ENCODE data around the gene TSPAN3. TPM values are rescaled to one million over a fixed set of nuclear protein-coding genes. Genes with fewer than 3 reads are reported as not detected.

The TSPAN3 gene
- total and polyA plus RNA-seq, 2 donors (not counting 3 experiments of a cell fraction or from before 2014, with no cell fraction given), result 215 to 606 TPM

- no peak overlapping the region for H3K4me2 ChIP-seq (ENCODE audit: insufficient read depth, low read length)
- CTCF ChIA-PET, result interaction anchor here (0.6 to 1.5 kb wide), 2 partner anchors 20 to 207 kb away, joined by 6 read pairs; no protein-coding TSS in a partner anchor
- no peak for DNase-seq (ENCODE audit: low read depth, low spot score)
Measured at GRCh38 chr15:76994001-76994400, 76.9 kb downstream of the TSPAN3 start.

More at GRCh38 chr15:76994001-76994400, 76.9 kb downstream of the TSPAN3 start:
- Histone ChIP-seq H4K20me1 (replicated peaks; ENCODE audit: control insufficient read depth, extremely low read depth, insufficient read depth, low read length) (no peaks in the 10 kb centered on the region), H3K79me2 (ENCODE audit: control insufficient read depth, insufficient read depth, low read length) (no peaks in the 10 kb centered on the region), H3K36me3 (ENCODE audit: control insufficient read depth in 2 of 2, extremely low read depth in 1 of 2, insufficient read depth in 2 of 2, low read length in 2 of 2) (no peaks in the 10 kb centered on the region), H3K27ac (ENCODE audit: insufficient read depth, low read depth, low read length) (no peak overlapping the region), H3K4me1 (ENCODE audit: control insufficient read depth, extremely low read depth, insufficient read depth, low read length) (peaks cover 10% of the 10 kb centered on the region), H3K4me3 (replicated peaks in 1 of 3; ENCODE audit: insufficient read depth in 1 of 3, low read depth in 1 of 3, low read length in 3 of 3) (no peak overlapping the region), H3K9me1 (replicated peaks; ENCODE audit: control insufficient read depth, extremely low read depth, insufficient read depth, low read length) (no peaks in the 10 kb centered on the region), H3K9me3 (replicated peaks; ENCODE audit: control insufficient read depth, insufficient read depth, low read length) (no peaks in the 10 kb centered on the region), H2AFZ (ENCODE audit: low read depth, low read length) (no peak overlapping the region), H3K27me3 (ENCODE audit: control insufficient read depth in 2 of 2, insufficient read depth in 2 of 2, low read length in 2 of 2) (peaks cover 0 to 2% of the 10 kb centered on the region in 2 experiments), H3K9ac (replicated peaks; ENCODE audit: extremely low read depth, insufficient read depth, low read length) (no peak overlapping the region)
- BruUV-seq (replicated peaks), result no TSS peak
- intact Hi-C loops (cut with micrococcal nuclease), result no loop called here
- TF ChIP-seq MYC (IDR thresholded peaks at IDR 0.05; ENCODE audit: low read depth, low read length) (no peak), FOS (IDR thresholded peaks at IDR 0.05; ENCODE audit: borderline replicate concordance, insufficient read depth, low read length) (no peak), POLR2A (IDR thresholded peaks at IDR 0.05; ENCODE audit: low read depth, low read length) (no peak), GATA2 (IDR thresholded peaks at IDR 0.05; ENCODE audit: insufficient read depth, insufficient read length, low read depth, low read length) (no peak), MAX (IDR thresholded peaks at IDR 0.05; ENCODE audit: insufficient read depth, insufficient read length) (no peak), EZH2 (IDR thresholded peaks at IDR 0.05; ENCODE audit: borderline replicate concordance, low read depth, low read length, severe bottlenecking) (no peak), POLR2AphosphoS5 (IDR thresholded peaks at IDR 0.05; ENCODE audit: insufficient read depth, low read depth, low read length) (no peak), JUN (IDR thresholded peaks at IDR 0.05; ENCODE audit: borderline replicate concordance, insufficient read depth, insufficient read length, low read depth) (no peak), CTCF (IDR thresholded peaks at IDR 0.05; ENCODE audit: extremely low read depth in 1 of 2, insufficient read depth in 1 of 2, low read depth in 1 of 2, low read length in 2 of 2) (no peak)
- FAIRE-seq, result no peak
- dilution Hi-C loops (cut with MboI; ENCODE audit: extremely low pct_ligation_motif_present, low sequenced_read_pairs), result no loop called here
- POLR2A ChIA-PET, result no interaction called here

All from endothelial cell of umbilical vein (primary cell).